ENCODE measurements around the gene ADGRG1. TPM values are rescaled to one million over a fixed set of nuclear protein-coding genes. Genes with fewer than 3 reads are reported as not detected.

Gene ADGRG1
- total and polyA plus RNA-seq, 12 donors = 11.1 to 46.3 (median 19.0) TPM

DNA sequence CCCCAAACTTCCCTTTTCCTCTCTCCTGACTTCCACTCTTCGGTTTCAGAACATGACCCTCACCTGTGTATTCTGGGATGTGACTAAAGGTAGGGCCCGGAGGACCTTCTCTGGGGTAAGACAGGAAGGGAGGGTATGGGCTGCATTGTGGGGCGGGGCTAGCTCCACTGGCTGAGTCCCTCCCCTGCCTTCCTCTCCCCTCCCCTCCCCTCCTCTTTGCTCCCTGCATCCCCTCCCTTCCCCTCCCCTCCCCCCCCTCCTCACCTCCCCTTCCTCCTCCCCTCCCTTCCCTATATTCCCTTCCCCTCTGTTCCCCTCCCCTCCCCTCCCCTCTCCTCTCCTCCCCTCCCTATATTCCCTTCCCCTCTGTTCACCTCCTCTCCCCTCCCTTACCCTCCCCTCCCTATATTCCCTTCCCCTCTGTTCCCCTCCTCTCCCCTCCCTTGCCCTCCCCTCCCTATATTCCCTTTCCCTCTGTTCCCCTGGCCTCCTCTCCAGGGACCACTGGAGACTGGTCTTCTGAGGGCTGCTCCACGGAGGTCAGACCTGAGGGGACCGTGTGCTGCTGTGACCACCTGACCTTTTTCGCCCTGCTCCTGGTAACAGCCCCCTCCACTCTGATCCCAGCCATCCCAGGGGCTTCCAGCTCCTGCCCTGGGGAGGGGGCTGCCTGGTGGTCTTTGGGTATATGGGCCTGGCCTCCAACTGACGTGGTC is 51.5 kb downstream of the ADGRG1 start:
- 75% methylated on average over 7 of the region's 7 CpGs for WGBS, 2 donors
- ATAC-seq = no peak
- intact Hi-C loops (cut with DNase I) = no loop called here
- DNase-seq = no peak
- Histone ChIP-seq H3K36me3 (no peaks in the 10 kb centered on the region), H3K4me1 (peaks cover 0 to 16% (median 0%) of the 10 kb centered on the region in 9 donors), H3K27me3 (no peaks in the 10 kb centered on the region), H3K27ac (no peak overlapping the region), H3K9me3 (no peaks in the 10 kb centered on the region), H3K4me3 (no peak overlapping the region)
- TF ChIP-seq, protein P1, sequence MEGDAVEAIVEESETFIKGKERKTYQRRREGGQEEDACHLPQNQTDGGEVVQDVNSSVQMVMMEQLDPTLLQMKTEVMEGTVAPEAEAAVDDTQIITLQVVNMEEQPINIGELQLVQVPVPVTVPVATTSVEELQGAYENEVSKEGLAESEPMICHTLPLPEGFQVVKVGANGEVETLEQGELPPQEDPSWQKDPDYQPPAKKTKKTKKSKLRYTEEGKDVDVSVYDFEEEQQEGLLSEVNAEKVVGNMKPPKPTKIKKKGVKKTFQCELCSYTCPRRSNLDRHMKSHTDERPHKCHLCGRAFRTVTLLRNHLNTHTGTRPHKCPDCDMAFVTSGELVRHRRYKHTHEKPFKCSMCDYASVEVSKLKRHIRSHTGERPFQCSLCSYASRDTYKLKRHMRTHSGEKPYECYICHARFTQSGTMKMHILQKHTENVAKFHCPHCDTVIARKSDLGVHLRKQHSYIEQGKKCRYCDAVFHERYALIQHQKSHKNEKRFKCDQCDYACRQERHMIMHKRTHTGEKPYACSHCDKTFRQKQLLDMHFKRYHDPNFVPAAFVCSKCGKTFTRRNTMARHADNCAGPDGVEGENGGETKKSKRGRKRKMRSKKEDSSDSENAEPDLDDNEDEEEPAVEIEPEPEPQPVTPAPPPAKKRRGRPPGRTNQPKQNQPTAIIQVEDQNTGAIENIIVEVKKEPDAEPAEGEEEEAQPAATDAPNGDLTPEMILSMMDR (IDR thresholded peaks at IDR 0.05) = no peak

GRCh38 chr16:57680842-57681375 is 52.5 kb downstream of the ADGRG1 start:
- intact Hi-C loops (cut with DNase I) = no loop called here
- WGBS, 2 donors = 83 to 87% methylated on average over 5 of the region's 5 CpGs

GRCh38 chr16:57681950-57682728 is 53.7 kb downstream of the ADGRG1 start:
- Histone ChIP-seq H3K27ac (no peak overlapping the region), H3K27me3 (no peaks in the 10 kb centered on the region), H3K4me3 (no peak overlapping the region), H3K9me3 (no peaks in the 10 kb centered on the region), H3K4me1 (peaks cover 0 to 6% (median 0%) of the 10 kb centered on the region in 9 donors), H3K36me3 (no peaks in the 10 kb centered on the region)
- TF ChIP-seq, protein P1 (IDR thresholded peaks at IDR 0.05) = no peak
- DNase-seq (no peak), ATAC-seq (no peak)
- intact Hi-C loops (cut with DNase I) = no loop called here
- 95 to 96% methylated on average over 13 of the region's 13 CpGs for WGBS, 2 donors

More at GRCh38 chr16:57680842-57681375, 52.5 kb downstream of the ADGRG1 start:
- DNase-seq (no peak), ATAC-seq (no peak)
- peaks cover 0 to 14% (median 0%) of the 10 kb centered on the region in 9 donors for H3K4me1 ChIP-seq
- no peak overlapping the region for H3K27ac ChIP-seq
- H3K27me3 ChIP-seq = no peaks in the 10 kb centered on the region
- no peaks in the 10 kb centered on the region for H3K9me3 ChIP-seq
- TF ChIP-seq, protein P1 (IDR thresholded peaks at IDR 0.05) = no peak
- H3K36me3 ChIP-seq = no peaks in the 10 kb centered on the region
- no peak overlapping the region for H3K4me3 ChIP-seq

DNA sequence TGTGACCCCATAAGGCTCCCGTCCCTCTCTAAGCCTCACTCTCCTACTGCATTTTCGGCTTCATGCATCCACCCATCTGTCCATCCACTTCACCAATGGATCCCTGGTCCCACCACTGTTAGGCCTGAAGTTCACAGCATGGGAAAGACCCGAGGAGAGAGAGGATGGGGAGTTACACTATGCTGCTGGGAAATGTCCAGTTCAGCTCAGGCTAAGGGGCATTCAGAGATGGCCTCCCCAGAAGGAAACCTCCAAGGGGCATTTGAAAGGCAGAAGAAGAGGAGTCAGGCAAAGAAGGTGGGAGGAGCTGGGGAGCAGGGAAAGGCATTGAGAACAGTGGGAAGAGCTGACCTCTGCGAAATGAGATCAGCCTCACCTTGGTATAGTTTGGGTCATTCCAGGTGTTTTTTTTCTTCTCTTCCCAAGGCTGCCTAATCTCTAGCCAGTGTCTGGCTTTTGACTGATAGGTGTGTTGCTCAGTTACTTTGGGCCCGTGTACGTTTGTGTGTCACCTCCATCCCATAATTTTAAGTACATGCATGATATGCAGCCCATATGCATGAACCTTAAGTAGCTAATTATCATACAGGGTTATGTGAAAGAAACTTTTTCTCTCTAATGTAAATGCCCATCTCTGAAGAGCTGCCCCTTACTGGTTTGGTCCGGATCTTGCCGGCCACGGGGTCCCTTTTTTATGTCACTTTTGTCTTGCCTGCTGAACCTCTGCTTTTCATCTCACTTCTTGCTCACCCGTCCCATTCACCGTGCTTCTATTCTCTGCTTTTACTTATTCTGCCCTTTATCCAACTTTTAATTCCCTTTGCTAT is 54.6 kb downstream of the ADGRG1 start:
- DNase-seq = no peak
- intact Hi-C loops (cut with DNase I) = no loop called here

More for the DNA sequence above, 54.6 kb downstream of the ADGRG1 start:
- no peaks in the 10 kb centered on the region for H3K36me3 ChIP-seq
- WGBS, 2 donors = 90% methylated on average over 11 of the region's 11 CpGs
- TF ChIP-seq, protein P1 (IDR thresholded peaks at IDR 0.05) = no peak
- H3K4me3 ChIP-seq = no peak overlapping the region
- no peaks in the 10 kb centered on the region for H3K27me3 ChIP-seq
- no peak overlapping the region for H3K27ac ChIP-seq
- no peak for ATAC-seq
- H3K9me3 ChIP-seq = no peaks in the 10 kb centered on the region
- peaks cover 0 to under 1% (median 0%) of the 10 kb centered on the region in 9 donors for H3K4me1 ChIP-seq
